Mammary epithelial cell (primary cell): ENCODE results near the gene KDM4C.

Experiments used
- CTCF ChIP-seq, 2 donors: IDR thresholded peaks in 1 of 2; conservative IDR thresholded peaks in 1 of 2; 2 replicates each; pipeline ENCODE4 v1.5.1; 2011 to 2012; ENCODE audit warnings: inconsistent platforms in 2 of 2, low read length in 2 of 2, mild to moderate bottlenecking in 2 of 2, control low read depth in 1 of 2, low read depth in 1 of 2; ENCODE audit not compliant: insufficient read depth in 1 of 2; ENCODE audit errors: extremely low read depth in 1 of 2
- EZH2 ChIP-seq: IDR thresholded peaks from 2 replicates; pipeline ENCODE4 v1.6.1; 2012; ENCODE audit warnings: low read length, inconsistent platforms, borderline replicate concordance

GRCh38 chr9:7173139-7173538 lies 415.4 kb downstream of the KDM4C start:
- TF ChIP-seq CTCF (conservative IDR thresholded peaks at IDR 0.05 in 1 of 2, IDR thresholded peaks at IDR 0.05 in 1 of 2; ENCODE audit: extremely low read depth in 1 of 2, insufficient read depth in 1 of 2, low read depth in 1 of 2, low read length in 2 of 2) (no peak), EZH2 (no peak)
